Astrocyte of the cerebellum (primary cell): ENCODE data around the gene THUMPD2.

Experiments
- DNase-seq: peaks from one replicate; pipeline ENCODE4 v3.0.0-alpha.2; 2011; ENCODE audit warnings: low read depth
- H3K4me3 ChIP-seq: 2 replicates; pipeline ENCODE4 v1.5.1; 2011; ENCODE audit warnings: mild to moderate bottlenecking, low read depth, low read length, moderate library complexity
- CTCF ChIP-seq: IDR thresholded peaks from 2 replicates; pipeline ENCODE4 v1.5.1; 2012; ENCODE audit warnings: low read length, low read depth, moderate library complexity, mild to moderate bottlenecking; ENCODE audit errors: missing control alignments
- in situ Hi-C: cut with HindIII; loops from 2 replicates; pipeline ENCODE4 v1.10.0; 2017; ENCODE audit warnings: low sequenced_read_pairs

The THUMPD2 gene

GRCh38 chr2:39715095-39715494 lies 64.0 kb downstream of the THUMPD2 start:
- in situ Hi-C loops, result no loop called here
- H3K4me3 ChIP-seq, result no peak overlapping the region
- DNase-seq, result no peak
- TF ChIP-seq CTCF, result no peak

- no peak for DNase-seq
- no peak overlapping the region for H3K4me3 ChIP-seq
- in situ Hi-C loops, result no loop called here
These were observed 66.1 kb downstream of the THUMPD2 start for GRCh38 chr2:39712953-39713352.

GRCh38 chr2:39710807-39711206 lies 68.3 kb downstream of the THUMPD2 start:
- TF ChIP-seq CTCF, result no peak
- no peak overlapping the region for H3K4me3 ChIP-seq
- no peak for DNase-seq
- in situ Hi-C loops, result no loop called here

More at GRCh38 chr2:39712953-39713352, 66.1 kb downstream of the THUMPD2 start:
- no peak for TF ChIP-seq CTCF

- TF ChIP-seq CTCF, result no peak
- no peak for DNase-seq
- in situ Hi-C loops, result no loop called here
- no peak overlapping the region for H3K4me3 ChIP-seq
These were observed 71.1 kb downstream of the THUMPD2 start for GRCh38 chr2:39708003-39708402.

- TF ChIP-seq CTCF, result no peak
- in situ Hi-C loops, result no loop called here
These were observed 72.1 kb downstream of the THUMPD2 start for GRCh38 chr2:39706945-39707344.

DNA sequence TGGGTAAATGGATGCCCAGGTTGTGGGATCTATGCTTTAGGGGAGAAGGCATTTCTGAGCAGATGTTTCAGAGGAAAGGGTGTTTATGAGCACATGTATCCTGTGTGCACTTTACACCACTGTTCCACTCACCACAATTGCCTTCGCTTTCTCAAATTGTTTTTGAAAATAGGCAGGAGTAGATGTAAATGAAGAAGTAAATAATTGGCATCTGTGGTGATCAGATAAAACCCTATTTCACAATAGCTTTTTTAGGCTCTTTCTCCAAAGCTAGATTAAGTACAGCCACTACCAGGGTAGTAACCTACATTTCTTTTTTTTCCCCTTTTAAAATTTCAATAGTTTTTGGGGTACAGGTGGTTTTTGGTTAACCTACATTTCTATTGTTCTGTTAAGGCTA lies 72.7 kb downstream of the THUMPD2 start:
- no peak for DNase-seq
- in situ Hi-C loops, result no loop called here
- no peak for TF ChIP-seq CTCF
- H3K4me3 ChIP-seq, result no peak overlapping the region

More at GRCh38 chr2:39706945-39707344, 72.1 kb downstream of the THUMPD2 start:
- no peak for DNase-seq
- H3K4me3 ChIP-seq, result no peak overlapping the region

- in situ Hi-C loops, result no loop called here
- no peak for DNase-seq
- no peak overlapping the region for H3K4me3 ChIP-seq
- no peak for TF ChIP-seq CTCF
These were observed 73.4 kb downstream of the THUMPD2 start for GRCh38 chr2:39705638-39706037.
